SK-N-SH treated with all-trans-retinoic acid at 6 μM for 48 hours (cell line): Measurements from ENCODE around the gene TMEM147.

ENCODE experiments used
- ATAC-seq: fragments of 200-7000 bp; cut with Tn5 transposase; 3 replicates; pipeline ENCODE4 v1.9.1; 2020; ENCODE audit warnings: mild to moderate bottlenecking, moderate library complexity
- ARNTL ChIP-seq: fragments of 450-650 bp; formaldehyde crosslinking; IDR thresholded peaks from 2 replicates; pipeline ENCODE4 v1.5.0; 2020; ENCODE audit warnings: low read depth, mild to moderate bottlenecking, moderate library complexity, borderline replicate concordance
- BACH2 ChIP-seq: fragments of 250-450 bp; sonication (Bioruptor Pico); IDR thresholded peaks from 2 replicates; pipeline ENCODE4 v1.9.0; 2021; ENCODE audit warnings: mild to moderate bottlenecking, borderline replicate concordance
- CSDC2 ChIP-seq: fragments of 250-450 bp; sonication (Bioruptor Pico); IDR thresholded peaks from 2 replicates; pipeline ENCODE4 v1.5.0; 2020; ENCODE audit warnings: mild to moderate bottlenecking, moderate library complexity
- CSRNP3 ChIP-seq: fragments of 250-450 bp; sonication (Bioruptor Pico); IDR thresholded peaks from 2 replicates; pipeline ENCODE4 v1.5.1; 2021; ENCODE audit warnings: mild to moderate bottlenecking, moderate library complexity
- ESRRG ChIP-seq: fragments of 250-450 bp; sonication (Bioruptor Pico); IDR thresholded peaks from 2 replicates; pipeline ENCODE4 v1.6.1; 2021; ENCODE audit warnings: mild to moderate bottlenecking
- GLIS3 ChIP-seq: fragments of 250-450 bp; sonication (Bioruptor Pico); IDR thresholded peaks from 2 replicates; pipeline ENCODE4 v1.5.0; 2020; ENCODE audit warnings: mild to moderate bottlenecking, moderate library complexity
- ISL1 ChIP-seq: fragments of 250-450 bp; sonication (Bioruptor Pico); IDR thresholded peaks from 2 replicates; pipeline ENCODE4 v2.1.2; 2022; ENCODE audit warnings: mild to moderate bottlenecking, moderate library complexity
- OSR1 ChIP-seq: fragments of 250-450 bp; sonication (Bioruptor Pico); IDR thresholded peaks from 2 replicates; pipeline ENCODE4 v1.8.0; 2022; ENCODE audit warnings: moderate library complexity, mild to moderate bottlenecking, inconsistent platforms
- PPARA ChIP-seq: fragments of 250-450 bp; sonication (Bioruptor Pico); IDR thresholded peaks from 2 replicates; pipeline ENCODE4 v1.5.0; 2020; ENCODE audit warnings: mild to moderate bottlenecking, borderline replicate concordance
- RARB ChIP-seq: fragments of 250-450 bp; sonication (Bioruptor Pico); IDR thresholded peaks from 2 replicates; pipeline ENCODE4 v1.8.0; 2021; ENCODE audit warnings: mild to moderate bottlenecking, moderate library complexity
- TCF4 ChIP-seq: fragments of 250-450 bp; sonication (Bioruptor Pico); IDR thresholded peaks from 2 replicates; pipeline ENCODE4 v1.8.0; 2021; ENCODE audit warnings: mild to moderate bottlenecking, moderate library complexity, borderline replicate concordance
- TSHZ2 ChIP-seq: fragments of 250-450 bp; sonication (Bioruptor Pico); IDR thresholded peaks from 2 replicates; pipeline ENCODE4 v1.5.0; 2020; ENCODE audit warnings: mild to moderate bottlenecking, moderate library complexity
- ZC3H10 ChIP-seq: fragments of 250-450 bp; sonication (Bioruptor Pico); IDR thresholded peaks from 2 replicates; pipeline ENCODE4 v1.5.1; 2021; ENCODE audit warnings: mild to moderate bottlenecking, moderate library complexity
- ZFP30 ChIP-seq: fragments of 450-650 bp; formaldehyde crosslinking; IDR thresholded peaks from 2 replicates; pipeline ENCODE4 v1.5.0; 2022; ENCODE audit warnings: mild to moderate bottlenecking, moderate library complexity
- ZNF565 ChIP-seq: fragments of 450-650 bp; formaldehyde crosslinking; conservative IDR thresholded peaks from 2 replicates; pipeline ENCODE4 v1.5.0; 2020; ENCODE audit warnings: low read depth, mild to moderate bottlenecking, moderate library complexity
- ZNF70 ChIP-seq: fragments of 450-650 bp; formaldehyde crosslinking; IDR thresholded peaks from 2 replicates; pipeline ENCODE4 v1.5.0; 2020; ENCODE audit warnings: mild to moderate bottlenecking, moderate library complexity
- TF ChIP-seq, protein P1 (sequence below): fragments of 250-450 bp; sonication (Bioruptor Pico); IDR thresholded peaks from 2 replicates; pipeline ENCODE4 v1.5.1; 2020; ENCODE audit warnings: low read depth, mild to moderate bottlenecking, moderate library complexity
- TF ChIP-seq, protein P2 (sequence below): fragments of 250-450 bp; sonication (Bioruptor Pico); IDR thresholded peaks from 2 replicates; pipeline ENCODE4 v1.8.0; 2020; ENCODE audit warnings: mild to moderate bottlenecking, moderate library complexity, borderline replicate concordance
- TF ChIP-seq, protein P3 (sequence below): fragments of 250-450 bp; sonication (Bioruptor Pico); IDR thresholded peaks from 2 replicates; pipeline ENCODE4 v1.8.0; 2021; ENCODE audit warnings: low read depth, mild to moderate bottlenecking, moderate library complexity, borderline replicate concordance

Gene TMEM147

DNA sequence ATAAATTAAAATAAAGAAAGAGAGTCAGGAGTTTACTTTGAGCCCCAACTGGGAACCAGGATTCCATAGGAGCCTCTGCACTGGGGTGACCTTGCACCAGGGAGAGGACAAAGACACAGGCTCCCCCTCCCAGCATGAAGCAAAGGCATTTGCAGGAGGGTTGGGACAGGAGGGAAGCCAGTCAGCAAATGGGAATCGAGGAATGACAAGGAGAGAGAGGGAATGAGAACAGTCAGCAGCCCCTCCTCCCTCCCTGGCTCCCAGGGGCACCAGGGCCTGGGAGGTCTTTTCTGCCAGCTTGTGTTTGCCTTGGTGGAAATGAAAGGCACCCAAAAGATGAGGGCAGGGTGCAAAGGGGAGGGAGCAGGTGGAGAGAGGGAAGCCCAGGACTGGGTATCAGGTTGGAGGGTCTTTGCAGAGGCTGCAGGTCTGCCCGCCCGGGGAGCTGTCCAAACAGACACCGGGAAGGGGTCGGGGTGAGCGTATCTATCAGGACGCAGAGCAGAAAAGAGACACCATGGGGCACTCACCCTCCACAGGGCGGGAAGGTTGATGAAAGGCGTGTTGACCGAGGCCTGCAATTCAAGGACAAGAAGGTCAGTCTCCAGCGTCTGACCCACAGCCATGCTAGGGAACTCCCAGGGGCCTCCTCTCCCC lies 21.1 kb upstream of the TMEM147 start:
- TF ChIP-seq TSHZ2, result no peak
- no peak for TF ChIP-seq ARNTL (CRISPR knock-in tag)
- TF ChIP-seq, protein P1, sequence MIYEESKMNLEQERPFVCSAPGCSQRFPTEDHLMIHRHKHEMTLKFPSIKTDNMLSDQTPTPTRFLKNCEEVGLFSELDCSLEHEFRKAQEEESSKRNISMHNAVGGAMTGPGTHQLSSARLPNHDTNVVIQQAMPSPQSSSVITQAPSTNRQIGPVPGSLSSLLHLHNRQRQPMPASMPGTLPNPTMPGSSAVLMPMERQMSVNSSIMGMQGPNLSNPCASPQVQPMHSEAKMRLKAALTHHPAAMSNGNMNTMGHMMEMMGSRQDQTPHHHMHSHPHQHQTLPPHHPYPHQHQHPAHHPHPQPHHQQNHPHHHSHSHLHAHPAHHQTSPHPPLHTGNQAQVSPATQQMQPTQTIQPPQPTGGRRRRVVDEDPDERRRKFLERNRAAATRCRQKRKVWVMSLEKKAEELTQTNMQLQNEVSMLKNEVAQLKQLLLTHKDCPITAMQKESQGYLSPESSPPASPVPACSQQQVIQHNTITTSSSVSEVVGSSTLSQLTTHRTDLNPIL (CRISPR knock-in tag), result no peak
- TF ChIP-seq ISL1, result no peak
- TF ChIP-seq ZC3H10 (CRISPR knock-in tag), result no peak
- no peak for TF ChIP-seq ZFP30 (CRISPR knock-in tag)
- no peak for TF ChIP-seq ZNF70 (CRISPR knock-in tag)
- TF ChIP-seq CSDC2 (CRISPR knock-in tag), result no peak
- no peak for TF ChIP-seq TCF4 (CRISPR knock-in tag)
- no peak for TF ChIP-seq ESRRG (CRISPR knock-in tag)
- TF ChIP-seq, protein P2, sequence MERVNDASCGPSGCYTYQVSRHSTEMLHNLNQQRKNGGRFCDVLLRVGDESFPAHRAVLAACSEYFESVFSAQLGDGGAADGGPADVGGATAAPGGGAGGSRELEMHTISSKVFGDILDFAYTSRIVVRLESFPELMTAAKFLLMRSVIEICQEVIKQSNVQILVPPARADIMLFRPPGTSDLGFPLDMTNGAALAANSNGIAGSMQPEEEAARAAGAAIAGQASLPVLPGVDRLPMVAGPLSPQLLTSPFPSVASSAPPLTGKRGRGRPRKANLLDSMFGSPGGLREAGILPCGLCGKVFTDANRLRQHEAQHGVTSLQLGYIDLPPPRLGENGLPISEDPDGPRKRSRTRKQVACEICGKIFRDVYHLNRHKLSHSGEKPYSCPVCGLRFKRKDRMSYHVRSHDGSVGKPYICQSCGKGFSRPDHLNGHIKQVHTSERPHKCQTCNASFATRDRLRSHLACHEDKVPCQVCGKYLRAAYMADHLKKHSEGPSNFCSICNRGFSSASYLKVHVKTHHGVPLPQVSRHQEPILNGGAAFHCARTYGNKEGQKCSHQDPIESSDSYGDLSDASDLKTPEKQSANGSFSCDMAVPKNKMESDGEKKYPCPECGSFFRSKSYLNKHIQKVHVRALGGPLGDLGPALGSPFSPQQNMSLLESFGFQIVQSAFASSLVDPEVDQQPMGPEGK (CRISPR knock-in tag), result no peak
- ATAC-seq, result no peak

DNA sequence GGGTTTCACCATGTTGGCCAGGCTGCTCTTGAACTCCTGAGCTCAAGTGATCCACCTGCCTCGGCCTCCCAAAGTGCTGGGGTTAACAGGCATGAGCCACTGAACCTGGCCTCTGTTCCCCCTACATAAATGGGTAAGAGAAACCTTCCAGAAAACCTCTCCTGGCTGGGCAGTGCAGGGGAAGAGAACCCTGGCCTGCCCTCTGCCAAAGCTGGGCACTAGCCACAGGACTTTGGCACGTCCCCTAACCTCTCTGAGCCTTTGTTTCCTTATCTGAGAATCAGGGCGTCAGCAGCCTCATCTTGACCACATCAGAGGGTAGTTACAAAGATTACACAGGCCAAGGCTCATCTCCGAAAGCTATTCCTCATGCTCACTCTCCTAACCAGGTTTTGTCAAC lies 19.6 kb upstream of the TMEM147 start:
- TF ChIP-seq ZNF565 (CRISPR knock-in tag), result no peak
- no peak for TF ChIP-seq OSR1 (CRISPR knock-in tag)
- TF ChIP-seq, protein P2 (CRISPR knock-in tag), result no peak
- no peak for TF ChIP-seq ZC3H10 (CRISPR knock-in tag)
- TF ChIP-seq ARNTL (CRISPR knock-in tag), result no peak
- TF ChIP-seq PPARA, result no peak
- no peak for TF ChIP-seq ZNF70 (CRISPR knock-in tag)
- no peak for TF ChIP-seq ESRRG (CRISPR knock-in tag)
- TF ChIP-seq GLIS3 (CRISPR knock-in tag), result no peak
- no peak for TF ChIP-seq BACH2 (CRISPR knock-in tag)
- no peak for TF ChIP-seq ZFP30 (CRISPR knock-in tag)
- TF ChIP-seq, protein P1 (CRISPR knock-in tag), result no peak
- TF ChIP-seq, all 23 proteins: peak for 0
- ATAC-seq, result no peak

GRCh38 chr19:35528218-35529038 lies 17.0 kb upstream of the TMEM147 start, which contains the start of gene SBSN:
TSS of gene SBSN (minus strand) at chr19:35528311. CDS start at chr19:35528281, 30 bp downstream.
- no peak for ATAC-seq
- TF ChIP-seq, protein P3, sequence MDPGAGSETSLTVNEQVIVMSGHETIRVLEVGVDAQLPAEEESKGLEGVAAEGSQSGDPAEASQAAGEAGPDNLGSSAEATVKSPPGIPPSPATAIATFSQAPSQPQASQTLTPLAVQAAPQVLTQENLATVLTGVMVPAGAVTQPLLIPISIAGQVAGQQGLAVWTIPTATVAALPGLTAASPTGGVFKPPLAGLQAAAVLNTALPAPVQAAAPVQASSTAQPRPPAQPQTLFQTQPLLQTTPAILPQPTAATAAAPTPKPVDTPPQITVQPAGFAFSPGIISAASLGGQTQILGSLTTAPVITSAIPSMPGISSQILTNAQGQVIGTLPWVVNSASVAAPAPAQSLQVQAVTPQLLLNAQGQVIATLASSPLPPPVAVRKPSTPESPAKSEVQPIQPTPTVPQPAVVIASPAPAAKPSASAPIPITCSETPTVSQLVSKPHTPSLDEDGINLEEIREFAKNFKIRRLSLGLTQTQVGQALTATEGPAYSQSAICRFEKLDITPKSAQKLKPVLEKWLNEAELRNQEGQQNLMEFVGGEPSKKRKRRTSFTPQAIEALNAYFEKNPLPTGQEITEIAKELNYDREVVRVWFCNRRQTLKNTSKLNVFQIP, result no peak
- TF ChIP-seq OSR1 (CRISPR knock-in tag), result no peak
- no peak for TF ChIP-seq ZNF70 (CRISPR knock-in tag)
- no peak for TF ChIP-seq TCF4 (CRISPR knock-in tag)
- no peak for TF ChIP-seq GLIS3 (CRISPR knock-in tag)
- TF ChIP-seq TSHZ2, result no peak
- no peak for TF ChIP-seq ARNTL (CRISPR knock-in tag)
- no peak for TF ChIP-seq CSRNP3 (CRISPR knock-in tag)
- no peak for TF ChIP-seq RARB
